GM18502 (cell line): Measurements from ENCODE around the gene NIN.
"Not testable (repeated sequence)": the region's sequence is repeated elsewhere in the genome, so short reads cannot be mapped to it uniquely, and the experiment has no call there.

Experiments used
- ATAC-seq: cut with Tn5 transposase; IDR thresholded peaks from one replicate; pipeline ENCODE4 v1.9.1; 2021; ENCODE audit warnings: mild to moderate bottlenecking; ENCODE audit not compliant: unreplicated experiment, poor library complexity

Gene NIN

GRCh38 chr14:50821510-50822464 is 9.2 kb downstream of the NIN start:
- ATAC-seq: peak; percentile 31

GRCh38 chr14:50820786-50821509 is 10.0 kb downstream of the NIN start:
- no peak for ATAC-seq

GRCh38 chr14:50819303-50819702 is 11.7 kb downstream of the NIN start:
- ATAC-seq: not testable (repeated sequence)

- ATAC-seq: no peak
Measured at GRCh38 chr14:50816395-50817047, 14.4 kb downstream of the NIN start.

- not testable (repeated sequence) for ATAC-seq
Measured at GRCh38 chr14:50815526-50815925, 15.4 kb downstream of the NIN start.

GRCh38 chr14:50815058-50815457 is 15.9 kb downstream of the NIN start:
- not testable (repeated sequence) for ATAC-seq

GRCh38 chr14:50814161-50814560 is 16.8 kb downstream of the NIN start:
- no peak for ATAC-seq

GRCh38 chr14:50813544-50813863 is 17.5 kb downstream of the NIN start:
- ATAC-seq: peak; percentile 69

- peak; percentile 3 for ATAC-seq
Measured at GRCh38 chr14:50812856-50813543, 18.0 kb downstream of the NIN start.

GRCh38 chr14:50812180-50812579 is 18.8 kb downstream of the NIN start:
- ATAC-seq: peak; percentile 47

GRCh38 chr14:50808053-50808452 is 22.9 kb downstream of the NIN start:
- no peak for ATAC-seq

- ATAC-seq: no peak
Measured at GRCh38 chr14:50806241-50806933, 24.6 kb downstream of the NIN start.

- ATAC-seq: no peak
Measured at GRCh38 chr14:50805396-50805795, 25.6 kb downstream of the NIN start.

- ATAC-seq: no peak
Measured at GRCh38 chr14:50804181-50804721, 26.7 kb downstream of the NIN start.

- no peak for ATAC-seq
Measured at GRCh38 chr14:50801706-50802105, 29.3 kb downstream of the NIN start.

- ATAC-seq: no peak
Measured at GRCh38 chr14:50800032-50800431, 30.9 kb downstream of the NIN start.

GRCh38 chr14:50798048-50798421 is 32.9 kb downstream of the NIN start:
- ATAC-seq: peak; percentile 86

- no peak for ATAC-seq
Measured at GRCh38 chr14:50797250-50798047, 33.5 kb downstream of the NIN start.

GRCh38 chr14:50796390-50796789 is 34.6 kb downstream of the NIN start:
- no peak for ATAC-seq
